8988T (cell line): Measurements from ENCODE around the gene BMPR1A.

Source experiments
- DNase-seq: peaks from one replicate; pipeline ENCODE4 v3.0.0; 2011

Gene BMPR1A

DNA sequence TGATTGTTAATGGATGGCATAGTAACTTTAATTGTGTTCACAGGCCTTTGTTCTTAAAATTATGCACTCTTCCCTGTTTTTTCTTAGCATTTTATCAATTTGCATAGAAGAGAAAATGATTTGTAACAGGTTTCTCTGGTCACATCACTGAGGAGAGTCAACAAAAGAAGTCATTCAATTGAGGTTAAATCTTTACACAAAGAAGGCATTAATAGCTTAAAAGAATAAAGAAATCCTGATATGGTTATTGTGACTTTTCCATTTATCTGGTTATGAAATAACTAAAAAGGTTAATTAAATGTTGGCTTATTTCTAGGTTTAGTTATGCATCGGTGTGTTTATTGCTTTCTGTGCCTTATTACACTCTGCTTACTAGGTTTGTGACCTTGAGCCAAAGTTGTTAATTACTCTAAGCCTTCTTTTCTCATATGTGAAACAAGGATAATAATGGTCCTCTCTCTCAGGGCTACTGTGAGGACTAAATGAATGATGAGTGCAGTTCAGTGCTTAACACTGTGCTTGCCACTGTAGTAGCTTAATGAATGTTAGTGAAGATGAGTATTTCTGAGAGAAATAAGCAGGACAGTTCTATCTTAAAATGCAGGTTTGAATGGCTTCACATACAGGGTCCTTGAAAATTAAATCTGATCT, 12.1 kb downstream of the BMPR1A start:
- DNase-seq: no peak

DNA sequence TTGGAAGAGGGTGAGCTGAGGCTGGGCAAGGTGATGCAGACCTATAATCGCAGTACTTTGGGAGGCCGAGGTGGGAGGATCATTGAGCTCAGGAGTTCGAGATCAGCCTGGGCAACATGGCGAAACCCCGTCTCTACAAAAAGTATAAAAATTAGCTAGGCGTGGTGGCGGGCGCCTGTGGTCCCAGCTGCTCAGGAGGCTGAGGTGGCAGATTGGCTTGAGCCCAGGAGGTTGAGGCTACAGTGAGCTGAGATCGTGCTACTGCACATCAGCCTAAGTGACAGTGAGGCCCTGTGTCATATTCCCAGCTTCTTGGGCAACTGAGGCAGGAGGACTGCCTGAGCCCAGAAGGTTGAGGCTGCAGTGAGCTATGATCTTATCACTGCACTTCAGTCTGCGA, 13.6 kb downstream of the BMPR1A start:
- no peak for DNase-seq

DNA sequence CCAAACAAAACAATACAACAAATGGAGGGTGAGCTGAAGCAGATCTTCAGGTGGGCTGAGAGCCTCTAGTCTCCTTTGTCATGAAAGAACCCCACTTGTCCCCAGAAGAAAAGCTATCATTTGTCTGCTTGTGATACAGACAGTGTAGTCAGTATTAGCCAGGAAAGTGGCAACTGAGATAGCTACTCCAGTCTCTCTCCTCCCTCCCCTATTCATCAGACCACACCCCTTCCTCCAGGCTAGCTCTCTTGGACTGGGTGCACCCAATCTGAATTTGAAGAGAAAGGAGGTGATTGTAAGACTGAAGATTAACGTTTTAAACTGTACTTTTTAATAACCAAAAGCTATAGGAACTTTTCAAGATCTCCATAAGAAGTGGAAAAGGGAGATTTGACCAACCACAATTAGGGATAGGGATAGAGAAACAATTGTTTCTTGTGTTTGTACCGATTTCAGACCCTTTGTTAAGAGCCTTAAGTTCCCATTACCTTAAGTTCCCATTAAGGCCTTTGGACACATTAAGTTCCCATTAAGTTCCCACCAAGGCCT, 14.1 kb downstream of the BMPR1A start:
- no peak for DNase-seq

DNA sequence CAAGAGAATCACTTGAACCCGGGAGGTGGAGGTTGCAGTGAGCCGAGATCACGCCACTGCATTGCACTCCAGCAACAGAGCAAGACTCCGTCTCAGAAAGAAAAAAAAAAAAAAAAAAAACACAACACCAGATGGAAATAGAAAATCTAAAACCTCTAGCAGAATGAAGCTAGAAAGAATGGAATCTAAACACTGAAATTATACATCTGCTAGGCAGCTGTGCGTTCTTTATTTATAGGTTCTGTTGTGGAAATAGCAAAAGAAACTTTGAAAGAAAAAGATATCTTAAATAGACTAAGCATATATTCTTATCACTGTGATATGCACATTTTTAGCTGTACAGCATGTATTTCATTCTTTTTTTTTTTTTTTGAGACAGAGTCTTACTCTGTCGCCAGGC, 17.1 kb downstream of the BMPR1A start:
- DNase-seq: no peak

DNA sequence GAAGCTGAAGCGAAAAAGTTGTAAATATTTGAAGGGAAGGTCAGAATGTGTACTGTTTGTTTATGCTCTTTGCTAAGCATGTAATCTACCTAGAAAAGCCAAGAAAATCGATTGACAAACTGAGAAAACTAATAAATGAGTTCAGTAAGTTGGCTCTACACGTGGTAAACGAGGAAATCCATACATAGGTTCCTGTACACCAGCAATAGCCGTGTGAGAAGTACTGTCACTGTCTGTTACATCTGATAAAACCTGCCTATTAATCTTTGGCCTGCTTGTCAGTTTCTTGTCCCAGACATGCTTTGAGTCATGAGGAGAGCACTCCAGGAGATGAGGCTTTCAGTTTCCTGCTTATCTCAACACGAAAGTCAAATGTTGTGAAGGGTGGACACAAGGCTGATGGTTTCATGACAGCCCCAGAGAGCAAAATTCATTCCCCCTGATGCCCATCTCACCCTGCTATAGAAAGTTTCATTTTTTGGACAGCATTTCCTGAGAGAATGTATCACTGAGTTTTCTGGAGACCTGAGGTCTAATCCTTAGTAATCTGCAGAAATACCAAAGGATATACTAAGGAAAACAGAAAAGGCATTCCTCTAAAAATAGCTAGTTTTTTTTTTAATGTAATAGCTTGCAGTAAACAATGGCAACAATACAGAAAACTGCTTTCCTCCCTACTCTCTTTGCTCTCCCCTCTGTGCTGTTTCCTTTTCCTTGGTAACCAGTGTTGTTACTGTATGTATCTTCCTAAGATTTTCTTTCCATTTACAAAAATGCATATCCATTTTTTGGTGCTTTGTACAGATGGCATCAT, 18.8 kb downstream of the BMPR1A start:
- no peak for DNase-seq

DNA sequence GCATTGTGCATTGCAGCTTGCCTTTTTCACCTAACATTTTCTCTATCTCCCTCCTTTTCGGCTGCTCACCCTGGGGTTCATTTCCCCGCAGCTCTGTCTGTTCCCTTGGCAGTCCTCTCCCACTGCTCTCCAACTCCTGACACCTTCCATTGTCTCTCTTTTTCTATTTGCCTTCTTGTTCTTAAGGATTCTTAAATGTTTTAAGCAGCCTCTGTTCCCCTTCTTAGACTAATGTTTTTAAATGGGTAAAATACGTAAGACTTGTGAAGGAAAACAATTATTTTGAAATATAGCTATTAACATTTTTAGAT, 19.4 kb downstream of the BMPR1A start:
- no peak for DNase-seq

DNA sequence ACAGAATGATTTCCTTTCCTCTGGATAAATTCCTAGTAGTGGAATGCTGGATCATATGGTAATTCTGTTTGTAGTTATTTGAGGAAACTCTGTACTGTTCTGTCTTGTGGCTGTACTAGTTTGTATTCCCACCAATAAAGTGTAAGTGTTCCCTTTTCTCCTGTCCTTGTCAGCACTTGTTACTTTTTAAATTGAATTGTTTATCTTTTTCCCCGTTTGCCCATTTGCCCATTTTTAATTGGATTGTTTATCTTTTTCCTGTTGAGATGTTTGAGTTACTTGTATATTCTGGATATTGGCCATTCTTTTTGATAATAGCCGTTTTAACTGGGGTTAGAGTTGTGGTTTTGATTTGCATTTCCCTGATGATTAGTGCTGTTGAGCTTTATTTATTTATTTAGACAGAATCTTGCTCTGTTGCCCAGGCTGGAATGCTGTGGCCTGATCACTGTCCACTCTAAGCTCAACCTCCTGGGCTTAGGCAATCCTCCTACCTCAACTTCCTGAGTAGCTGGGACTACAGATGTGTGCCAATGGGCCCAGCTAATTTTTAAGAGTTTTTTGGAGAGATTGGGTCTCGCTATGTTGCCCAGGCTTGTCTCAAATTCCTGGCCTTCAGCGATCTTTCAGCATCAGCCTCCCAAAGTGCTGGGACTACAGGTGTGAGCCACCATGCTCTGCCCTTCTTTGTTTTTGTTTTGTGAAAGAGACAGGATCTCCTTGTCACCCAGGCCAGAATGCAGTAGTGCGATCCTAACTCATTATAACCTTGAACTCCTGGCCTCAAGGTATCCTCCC, 23.0 kb downstream of the BMPR1A start:
- no peak for DNase-seq

DNA sequence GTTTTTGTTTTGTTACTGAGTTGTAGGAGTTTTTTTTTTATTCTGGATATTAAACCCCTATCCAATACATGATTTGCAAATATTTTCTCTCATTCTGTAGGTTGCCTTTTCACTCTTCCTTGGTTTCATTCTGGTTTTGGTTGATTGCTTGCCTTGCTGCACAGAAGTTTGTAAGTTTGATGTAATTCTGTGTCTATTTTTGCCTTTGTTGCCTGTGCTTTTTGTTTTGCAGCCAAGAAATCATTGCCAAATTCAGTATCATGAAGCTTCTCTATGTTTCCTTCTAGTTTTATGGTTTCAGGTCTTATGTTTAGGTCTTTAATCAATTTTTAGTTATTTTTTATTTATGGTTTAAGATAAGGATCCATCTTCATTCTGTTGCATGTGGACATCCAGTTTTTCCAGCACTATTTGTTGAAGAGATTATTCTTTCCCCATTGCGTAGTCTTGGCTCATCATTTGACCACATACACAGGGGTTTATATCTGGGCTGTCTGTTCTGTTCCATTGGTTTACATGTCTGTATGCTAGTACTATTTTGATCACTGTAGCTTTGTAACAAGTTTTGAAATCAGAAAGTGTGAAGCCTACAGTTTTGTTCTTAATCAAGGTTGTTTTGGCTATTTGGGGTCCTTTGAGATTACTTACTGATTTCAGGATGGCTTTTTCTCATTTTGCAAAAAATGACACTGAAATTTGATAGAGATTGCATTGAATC, 26.4 kb downstream of the BMPR1A start:
- no peak for DNase-seq

DNA sequence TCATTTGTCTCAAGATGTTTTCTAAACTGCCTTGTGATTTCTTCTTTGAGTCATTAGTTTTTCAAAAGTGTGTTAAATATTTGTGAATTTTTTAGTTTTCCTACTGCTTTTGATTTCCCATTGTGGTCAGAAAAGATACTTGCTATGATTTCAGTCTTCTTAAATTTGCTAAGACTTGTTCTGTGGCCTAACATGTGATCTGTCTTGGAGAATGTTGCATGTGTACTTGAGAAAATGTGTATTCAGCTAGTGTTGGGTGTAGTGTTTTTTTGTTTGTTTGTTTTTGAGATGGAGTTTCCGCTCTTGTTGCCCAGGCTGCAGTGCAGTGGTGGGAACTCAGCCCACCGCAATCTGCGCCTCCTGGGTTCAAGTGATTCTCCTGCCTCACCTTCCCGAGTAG, 28.6 kb downstream of the BMPR1A start:
- DNase-seq: no peak

DNA sequence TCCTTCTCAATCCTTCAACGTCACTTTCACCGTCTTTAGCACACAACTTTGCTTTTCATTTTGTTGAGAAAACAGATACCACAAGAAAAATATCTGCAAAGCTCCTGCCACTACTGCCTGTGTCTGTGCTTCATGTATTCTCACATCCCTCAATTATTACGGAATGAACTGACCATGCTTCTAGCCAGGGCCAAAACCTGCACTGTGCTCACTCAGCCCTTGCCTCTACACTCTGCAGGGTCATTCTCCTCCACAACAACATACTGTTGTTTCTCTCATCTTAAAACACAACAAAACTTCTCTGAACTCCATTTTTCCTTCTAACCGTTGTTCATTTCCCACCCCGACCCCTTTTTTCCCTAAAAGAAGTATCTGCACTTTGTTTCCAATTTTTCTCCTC, 29.5 kb downstream of the BMPR1A start:
- DNase-seq: no peak

DNA sequence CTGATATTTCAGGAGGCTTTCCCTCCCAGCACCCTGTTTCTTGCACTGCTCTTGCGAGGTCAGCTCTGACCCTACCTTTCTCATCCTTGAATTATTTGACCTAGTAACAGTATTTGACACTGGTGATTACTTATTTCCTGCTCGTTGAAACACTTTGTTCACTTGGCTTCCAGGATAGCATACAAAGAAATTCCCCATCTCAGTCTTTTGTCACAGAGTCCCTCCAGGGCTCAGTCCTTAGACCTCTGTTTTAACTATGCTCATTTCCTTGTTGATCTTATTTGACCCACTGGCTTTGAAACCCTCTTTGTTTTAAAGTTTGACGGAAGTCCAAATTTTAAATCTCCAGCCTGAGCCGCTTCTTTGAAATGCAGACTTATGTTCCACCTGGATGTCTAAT, 29.9 kb downstream of the BMPR1A start:
- DNase-seq: no peak

DNA sequence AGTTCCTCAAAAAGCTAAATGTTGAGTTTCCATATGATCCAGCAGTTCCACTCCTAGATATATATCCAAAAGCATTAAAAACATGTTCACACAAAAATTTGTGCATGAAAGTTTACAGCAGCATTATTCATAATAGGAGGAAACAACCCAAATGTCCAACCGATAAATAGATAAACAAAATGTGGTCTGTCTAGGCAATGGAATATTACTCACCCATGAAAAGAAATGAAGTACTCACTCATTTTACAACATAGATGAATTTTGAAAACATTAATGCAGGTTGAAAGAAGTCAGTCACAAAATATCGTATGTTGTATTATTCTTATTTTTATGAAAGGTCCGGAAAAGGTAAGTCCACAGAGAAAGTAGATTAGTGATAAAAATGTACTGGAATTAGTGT, 34.0 kb downstream of the BMPR1A start:
- DNase-seq: no peak

DNA sequence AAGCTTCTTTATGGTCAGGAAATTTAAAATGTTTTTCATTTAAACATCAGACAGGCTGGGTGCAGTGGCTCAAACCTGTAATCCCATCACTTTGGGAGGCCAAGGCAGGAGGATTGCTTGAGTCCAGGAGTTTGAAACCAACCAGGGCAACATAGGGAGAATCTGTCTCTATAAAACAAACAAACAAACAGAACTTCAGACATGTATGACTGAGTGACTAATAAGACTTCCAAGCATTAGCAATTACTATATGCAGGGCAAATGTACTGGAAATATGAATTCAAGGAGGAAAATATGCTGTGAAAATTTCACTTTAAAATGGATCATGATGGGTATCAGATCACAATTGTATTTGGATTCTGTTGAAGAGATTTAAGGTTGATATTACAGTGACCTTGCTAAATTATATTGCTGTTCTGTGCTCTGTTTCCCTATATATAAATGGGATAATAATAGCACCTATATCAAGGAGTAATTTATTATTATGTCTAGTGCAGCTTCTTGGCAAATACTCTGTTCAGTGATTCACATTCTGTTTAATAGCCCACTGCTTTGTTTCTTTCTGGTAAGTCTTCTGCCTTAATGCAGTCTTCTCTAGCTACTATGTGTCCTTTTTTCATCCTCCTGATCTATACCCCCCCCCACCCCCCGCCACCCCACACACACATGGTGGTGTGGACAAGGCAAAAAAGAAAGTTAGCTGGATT, 36.2 kb downstream of the BMPR1A start:
- DNase-seq: no peak

DNA sequence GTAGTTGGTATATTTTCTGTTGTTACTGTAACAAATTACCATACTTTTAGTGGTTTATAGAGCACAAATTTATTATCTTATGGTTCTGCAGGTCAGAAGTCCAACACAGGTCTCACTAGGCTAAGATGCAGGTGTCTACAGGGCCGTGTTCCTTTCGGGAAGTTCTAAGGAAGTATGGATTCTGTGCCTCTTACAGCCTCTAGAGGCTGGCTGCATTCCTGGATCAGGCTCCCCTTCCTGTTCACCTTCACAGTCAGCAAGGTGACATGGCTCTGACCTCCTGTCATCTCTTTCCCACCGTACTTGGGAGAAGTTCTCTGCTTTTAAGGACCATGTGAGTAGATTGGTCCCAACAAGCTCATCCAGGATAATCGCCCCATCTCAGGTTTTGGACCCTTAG, 37.3 kb downstream of the BMPR1A start:
- no peak for DNase-seq

DNA sequence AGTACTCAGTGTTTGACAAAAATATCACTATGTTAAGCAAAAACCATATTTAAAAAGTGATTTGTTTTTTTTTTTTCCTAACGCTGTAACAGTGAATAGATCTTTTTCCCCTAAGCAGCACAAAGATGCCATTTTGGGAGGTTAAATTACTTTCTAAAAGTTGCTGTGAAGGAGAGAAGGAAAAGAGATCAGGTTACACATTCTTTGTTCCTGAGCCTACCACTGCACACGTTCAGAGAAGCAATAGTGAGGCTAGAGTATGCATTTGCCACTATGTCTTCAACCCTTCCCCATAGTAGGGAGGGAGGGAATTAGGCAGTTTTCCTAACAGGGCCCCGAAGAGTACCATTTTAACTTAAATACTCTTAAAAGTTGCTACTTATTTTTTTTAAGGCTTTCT, 38.9 kb downstream of the BMPR1A start:
- DNase-seq: peak; percentile 21

DNA sequence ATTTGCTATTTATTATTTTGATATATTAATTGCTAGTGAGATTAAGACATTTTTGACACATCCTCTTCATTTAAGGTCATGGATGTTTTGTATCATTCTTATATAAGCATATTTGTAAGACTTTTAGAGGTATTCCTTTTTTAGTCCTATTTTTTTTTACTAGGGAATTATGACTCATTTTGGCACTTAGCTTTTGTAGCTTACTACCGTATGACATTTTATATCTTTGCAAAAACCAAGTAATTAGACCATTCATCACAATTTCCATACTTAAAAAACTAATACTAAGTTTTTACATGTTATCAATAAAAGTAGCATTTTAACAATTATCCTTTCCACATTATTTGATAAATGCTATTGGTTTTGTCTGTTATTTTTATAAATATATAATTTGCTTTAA, 41.6 kb downstream of the BMPR1A start:
- DNase-seq: no peak

DNA sequence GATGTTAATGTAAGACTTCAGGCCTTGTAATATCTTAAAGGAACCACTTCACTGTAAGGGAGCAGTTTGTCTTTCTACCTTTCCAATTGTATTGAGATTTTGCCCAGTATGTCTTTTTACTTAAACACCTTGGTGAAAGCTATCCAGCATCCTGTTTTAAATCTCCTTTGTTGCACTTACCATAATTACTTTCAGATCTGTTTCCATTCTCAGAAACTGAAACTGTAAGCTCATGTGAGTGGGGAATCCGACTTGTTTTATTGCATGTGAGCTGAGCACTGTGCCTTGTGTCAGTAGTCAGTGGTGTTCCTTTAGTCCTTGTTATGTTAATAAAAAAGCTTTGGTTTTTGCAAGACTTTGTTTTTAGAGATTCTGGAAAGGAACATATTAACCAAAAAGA, 42.2 kb downstream of the BMPR1A start:
- DNase-seq: no peak

DNA sequence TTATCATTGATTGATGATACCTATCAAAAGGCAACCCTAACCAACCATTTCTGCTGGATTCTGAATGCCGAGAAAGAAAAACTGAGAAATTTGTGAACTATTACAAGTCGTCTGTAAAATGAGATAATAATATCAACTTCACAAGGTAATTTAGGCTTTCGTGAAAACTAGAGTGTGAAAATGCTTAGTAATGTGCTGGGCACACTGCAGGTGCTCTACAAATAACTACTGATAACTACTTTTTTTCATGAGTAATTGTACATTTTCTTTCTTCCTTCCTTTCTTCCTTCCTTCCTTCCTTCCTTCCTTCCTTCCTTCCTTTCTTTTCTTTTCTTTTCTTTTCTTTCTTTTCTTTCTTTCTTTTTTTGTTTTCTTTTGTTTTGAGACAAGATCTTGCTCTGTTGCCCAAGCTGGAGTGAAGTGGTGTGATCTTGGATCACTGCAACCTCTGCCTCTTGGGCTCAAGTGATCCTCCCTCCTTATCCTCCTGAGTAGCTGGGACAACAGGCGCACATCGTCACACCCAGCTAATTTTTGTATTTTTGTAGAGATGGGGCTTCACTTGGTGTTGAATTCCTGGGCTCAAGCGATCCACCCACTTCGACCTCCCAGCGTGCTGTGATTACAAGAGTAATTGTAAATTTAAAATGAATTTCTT, 42.9 kb downstream of the BMPR1A start:
- DNase-seq: no peak

DNA sequence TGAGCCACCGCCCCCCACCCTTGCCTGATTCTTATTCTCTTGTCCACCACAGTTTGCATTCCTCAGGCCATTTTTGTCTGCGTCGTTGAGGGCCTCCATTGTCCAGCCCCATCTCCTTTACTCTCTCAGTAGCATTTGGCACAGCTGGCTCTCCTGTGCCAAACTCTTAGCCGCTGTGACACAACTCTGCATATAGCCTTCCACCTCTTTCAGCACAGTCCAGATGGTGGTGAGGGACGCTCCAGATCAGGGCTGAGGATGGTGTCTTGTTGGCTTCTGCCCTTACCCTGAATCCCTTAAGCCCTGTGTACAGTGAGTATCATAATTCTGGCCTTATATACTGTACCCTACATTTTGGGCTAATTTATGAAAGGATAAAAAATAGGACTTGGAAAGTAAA, 45.6 kb downstream of the BMPR1A start:
- no peak for DNase-seq

DNA sequence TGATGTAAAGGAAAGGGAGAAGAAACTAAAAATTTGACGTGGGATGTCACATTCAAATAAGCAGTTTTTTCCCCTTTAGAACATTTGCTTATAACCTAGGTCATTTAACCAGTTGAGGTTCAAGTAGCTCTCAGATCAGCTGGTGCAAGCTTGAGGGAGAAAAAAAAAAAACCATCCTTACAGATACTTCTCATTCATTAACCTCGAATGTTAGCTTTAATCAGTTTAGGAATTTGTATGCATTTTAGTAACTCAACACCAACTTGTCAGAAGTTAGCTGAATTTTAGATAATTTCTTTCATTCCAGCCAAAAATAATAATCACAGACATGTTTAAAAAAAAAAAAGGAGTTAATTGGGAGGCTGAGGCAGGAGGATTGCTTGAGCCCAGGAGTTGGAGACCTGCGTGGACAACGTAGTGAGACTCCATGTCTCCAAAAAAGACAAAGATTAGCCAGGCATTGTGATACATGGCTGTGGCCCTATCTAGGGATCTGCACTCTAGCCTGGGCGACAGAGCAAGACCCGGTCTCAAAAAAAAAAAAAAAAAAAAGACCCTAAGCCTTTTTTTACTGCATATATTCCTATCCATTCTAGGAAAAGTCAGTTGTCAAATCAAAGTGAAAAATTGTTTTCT, 46.2 kb downstream of the BMPR1A start:
- DNase-seq: no peak

DNA sequence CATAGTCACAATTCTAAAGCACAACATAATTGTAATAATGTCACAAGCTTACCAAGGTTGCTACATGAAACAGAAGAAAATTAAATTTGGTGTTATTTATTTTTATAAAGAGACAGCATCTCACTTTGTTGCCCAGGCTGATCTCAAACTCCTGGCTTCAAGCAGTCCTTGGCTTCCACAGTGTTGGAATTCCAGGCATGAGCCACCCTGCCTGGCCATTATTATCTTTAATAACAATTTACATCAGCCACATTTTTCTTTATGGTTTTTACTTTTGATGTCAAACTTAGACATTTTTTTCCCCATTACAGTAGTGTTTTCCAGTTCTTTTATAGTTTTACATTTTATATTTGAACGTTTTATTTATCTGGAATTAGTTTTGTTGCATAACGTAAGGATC, 46.7 kb downstream of the BMPR1A start:
- no peak for DNase-seq
